HG03108 (cell line): ENCODE data around the gene DMRTC1B.
A peak's percentile ranks its signal among the peaks of the same experiment; 100 is the strongest.
"Not testable (repeated sequence)": the region's sequence is repeated elsewhere in the genome, so short reads cannot be mapped to it uniquely, and the experiment has no call there.

ENCODE experiments used
- ATAC-seq: cut with Tn5 transposase; IDR thresholded peaks from one replicate; pipeline ENCODE4 v1.9.1; 2021; ENCODE audit warnings: moderate library complexity; ENCODE audit not compliant: unreplicated experiment

The DMRTC1B gene

GRCh38 chrX:72776653-72777466 lies at the start of gene DMRTC1B:
Gene DMRTC1B (plus strand): TSS chrX:72776890. CDS start chrX:72845136, 68,246 bp downstream.
- peak; percentile 60 for ATAC-seq

GRCh38 chrX:72727846-72728245 lies 48.8 kb upstream of the DMRTC1B start:
- no peak for ATAC-seq

GRCh38 chrX:72733636-72734035 lies 43.1 kb upstream of the DMRTC1B start:
- ATAC-seq = not testable (repeated sequence)

GRCh38 chrX:72735561-72735960 lies 41.1 kb upstream of the DMRTC1B start:
- ATAC-seq = no peak

GRCh38 chrX:72745546-72745945 lies 31.1 kb upstream of the DMRTC1B start:
- ATAC-seq = not testable (repeated sequence)

- not testable (repeated sequence) for ATAC-seq
These were observed 28.1 kb upstream of the DMRTC1B start for GRCh38 chrX:72748545-72748944.

GRCh38 chrX:72760454-72760853 lies 16.2 kb upstream of the DMRTC1B start:
- not testable (repeated sequence) for ATAC-seq

- peak; percentile 69 for ATAC-seq
These were observed 739 bp downstream of the DMRTC1B start for GRCh38 chrX:72777467-72777790.

- not testable (repeated sequence) for ATAC-seq
These were observed 1.5 kb downstream of the DMRTC1B start for GRCh38 chrX:72778146-72778545.

- not testable (repeated sequence) for ATAC-seq
These were observed 5.9 kb downstream of the DMRTC1B start, which contains the start of gene FAM236B for GRCh38 chrX:72782560-72782959. Gene FAM236B (minus strand): TSS chrX:72782660. CDS start chrX:72782560, 100 bp downstream.

- ATAC-seq = not testable (repeated sequence)
These were observed 6.8 kb downstream of the DMRTC1B start for GRCh38 chrX:72783365-72783936.

- not testable (repeated sequence) for ATAC-seq
These were observed 7.3 kb downstream of the DMRTC1B start for GRCh38 chrX:72783964-72784363.

- ATAC-seq = not testable (repeated sequence)
These were observed 11.5 kb downstream of the DMRTC1B start for GRCh38 chrX:72788142-72788541.

- not testable (repeated sequence) for ATAC-seq
These were observed 13.7 kb downstream of the DMRTC1B start for GRCh38 chrX:72790390-72790789.

- not testable (repeated sequence) for ATAC-seq
These were observed 31.4 kb downstream of the DMRTC1B start, which contains the start of gene FAM236D for GRCh38 chrX:72808110-72808509. Gene FAM236D (minus strand): TSS chrX:72808210. CDS start chrX:72808110, 100 bp downstream.

GRCh38 chrX:72830701-72831100 lies 54.0 kb downstream of the DMRTC1B start:
- ATAC-seq = not testable (repeated sequence)

- ATAC-seq = not testable (repeated sequence)
These were observed 60.8 kb downstream of the DMRTC1B start for GRCh38 chrX:72837532-72837931.

GRCh38 chrX:72882898-72883297 lies 106.2 kb downstream of the DMRTC1B start:
- not testable (repeated sequence) for ATAC-seq

- not testable (repeated sequence) for ATAC-seq
These were observed 113.0 kb downstream of the DMRTC1B start for GRCh38 chrX:72889740-72890139.
